Testis (tissue), 2 donors: Measurements from ENCODE around the gene PTPN2.

Experiments used
- POLR2A ChIP-seq: fragments of 450-650 bp; IDR thresholded peaks from one replicate; pipeline ENCODE4 v1.6.1; 2017; ENCODE audit warnings: antibody characterized with exemption, mild to moderate bottlenecking, moderate library complexity
- TF ChIP-seq, protein P1 (sequence below), 3 experiments: fragments of 450-650 bp in 2 of 3; fragments of 200-600 bp in 1 of 3; sonication (generic) in 1 of 3; IDR thresholded peaks; one replicate each; pipeline ENCODE4 v1.5.1; 2016 to 2019; ENCODE audit warnings: antibody characterized with exemption in 3 of 3, mild to moderate bottlenecking in 2 of 3, moderate library complexity in 1 of 3

DNA sequence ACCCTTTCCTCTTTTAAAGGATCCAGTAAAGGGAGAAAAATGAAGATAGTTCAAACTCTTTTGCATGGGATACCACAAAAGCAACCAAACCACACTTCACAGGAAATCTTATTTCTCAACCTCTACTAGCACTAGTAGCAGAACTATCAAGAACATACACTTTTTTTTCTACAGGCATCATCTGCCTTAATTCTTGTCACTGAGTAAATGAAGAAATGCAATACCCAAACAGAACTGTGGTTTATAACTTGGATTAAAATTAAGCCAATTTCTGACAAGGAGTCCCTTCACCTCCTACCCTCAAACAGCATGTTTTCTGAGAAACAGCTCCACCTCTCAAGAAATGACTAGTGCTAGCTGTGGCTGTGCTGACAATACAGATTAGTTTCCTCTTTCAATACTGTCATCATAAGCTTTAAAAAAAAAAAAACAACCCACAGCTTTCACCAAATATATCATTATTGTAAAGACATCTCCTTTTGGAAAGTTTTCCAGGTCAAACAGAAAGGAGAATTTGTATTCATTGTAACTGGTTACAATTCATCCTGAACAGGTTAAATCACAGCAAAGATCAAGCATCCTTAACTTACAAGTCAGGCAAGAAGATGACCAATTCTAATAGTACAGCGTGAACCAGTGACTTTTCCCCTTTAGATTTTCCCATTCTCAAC lies 44.4 kb downstream of the PTPN2 start:
- TF ChIP-seq, protein P1, sequence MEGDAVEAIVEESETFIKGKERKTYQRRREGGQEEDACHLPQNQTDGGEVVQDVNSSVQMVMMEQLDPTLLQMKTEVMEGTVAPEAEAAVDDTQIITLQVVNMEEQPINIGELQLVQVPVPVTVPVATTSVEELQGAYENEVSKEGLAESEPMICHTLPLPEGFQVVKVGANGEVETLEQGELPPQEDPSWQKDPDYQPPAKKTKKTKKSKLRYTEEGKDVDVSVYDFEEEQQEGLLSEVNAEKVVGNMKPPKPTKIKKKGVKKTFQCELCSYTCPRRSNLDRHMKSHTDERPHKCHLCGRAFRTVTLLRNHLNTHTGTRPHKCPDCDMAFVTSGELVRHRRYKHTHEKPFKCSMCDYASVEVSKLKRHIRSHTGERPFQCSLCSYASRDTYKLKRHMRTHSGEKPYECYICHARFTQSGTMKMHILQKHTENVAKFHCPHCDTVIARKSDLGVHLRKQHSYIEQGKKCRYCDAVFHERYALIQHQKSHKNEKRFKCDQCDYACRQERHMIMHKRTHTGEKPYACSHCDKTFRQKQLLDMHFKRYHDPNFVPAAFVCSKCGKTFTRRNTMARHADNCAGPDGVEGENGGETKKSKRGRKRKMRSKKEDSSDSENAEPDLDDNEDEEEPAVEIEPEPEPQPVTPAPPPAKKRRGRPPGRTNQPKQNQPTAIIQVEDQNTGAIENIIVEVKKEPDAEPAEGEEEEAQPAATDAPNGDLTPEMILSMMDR (IDR thresholded peaks at IDR 0.05), result no peak
- TF ChIP-seq POLR2A, result no peak
